T-helper 1 cell treated with Interleukin-12 subunit alpha and Interleukin-12 subunit beta and Interleukin-4 antibody, amounts not matched to agents 30 μg/mL and 1 μg/mL, for 36 hours (primary cell): Measurements from ENCODE around the gene NXNL1.

ENCODE experiments used
- H3K27ac Mint-ChIP-seq: one replicate; pipeline ENCODE4 v1.8.0; 2021; ENCODE audit warnings: mild to moderate bottlenecking, mixed read lengths
- H3K27me3 Mint-ChIP-seq: one replicate; pipeline ENCODE4 v1.8.0; 2021; ENCODE audit warnings: low read depth, mixed read lengths
- H3K36me3 Mint-ChIP-seq: one replicate; pipeline ENCODE4 v1.8.0; 2021; ENCODE audit warnings: low read depth, mixed read lengths
- H3K4me1 Mint-ChIP-seq: one replicate; pipeline ENCODE4 v1.8.0; 2021; ENCODE audit warnings: low read depth, mixed read lengths
- H3K4me3 Mint-ChIP-seq: one replicate; pipeline ENCODE4 v1.8.0; 2021; ENCODE audit warnings: mild to moderate bottlenecking, moderate library complexity, mixed read lengths
- H3K9me3 Mint-ChIP-seq: one replicate; pipeline ENCODE4 v1.8.0; 2021; ENCODE audit warnings: mixed read lengths

Gene NXNL1

DNA sequence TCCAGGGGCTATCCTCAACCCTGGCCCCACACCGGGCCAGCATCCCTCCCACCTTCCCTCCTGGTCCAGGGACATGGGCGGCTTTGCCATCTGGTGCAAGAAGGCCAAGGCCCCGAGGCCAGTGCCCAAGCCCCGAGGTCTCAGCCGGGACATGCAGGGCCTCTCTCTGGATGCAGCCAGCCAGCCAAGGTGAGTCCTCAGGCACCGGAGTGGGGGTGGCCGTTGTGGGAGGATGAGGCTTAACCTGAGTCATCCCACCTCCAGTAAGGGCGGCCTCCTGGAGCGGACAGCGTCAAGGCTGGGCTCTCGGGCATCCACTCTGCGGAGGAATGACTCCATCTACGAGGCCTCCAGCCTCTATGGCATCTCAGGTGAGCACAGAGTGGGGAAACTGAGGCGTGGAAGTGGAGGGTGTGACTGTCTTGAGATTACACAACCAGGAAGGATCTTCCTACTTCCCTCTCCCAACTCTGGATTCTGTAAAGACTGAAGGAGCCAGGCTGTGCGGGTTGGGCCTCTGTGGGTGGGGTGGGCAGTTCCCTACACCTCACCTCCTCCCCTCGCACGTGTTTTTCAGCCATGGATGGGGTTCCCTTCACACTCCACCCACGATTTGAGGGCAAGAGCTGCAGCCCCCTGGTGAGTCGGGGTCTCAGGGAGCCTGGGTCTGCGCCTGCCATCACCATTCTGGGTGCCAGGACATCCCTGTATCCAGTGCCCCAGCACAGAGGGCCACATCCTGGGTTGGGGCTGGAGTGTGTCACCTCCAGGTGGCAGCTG lies 37.1 kb downstream of the NXNL1 start:
- Mint-ChIP-seq H3K36me3 (peaks cover 5% of the 10 kb centered on the region), H3K27ac (no peak overlapping the region), H3K9me3 (no peaks in the 10 kb centered on the region), H3K27me3 (no peaks in the 10 kb centered on the region), H3K4me1 (peaks cover 16% of the 10 kb centered on the region), H3K4me3 (no peak overlapping the region)

DNA sequence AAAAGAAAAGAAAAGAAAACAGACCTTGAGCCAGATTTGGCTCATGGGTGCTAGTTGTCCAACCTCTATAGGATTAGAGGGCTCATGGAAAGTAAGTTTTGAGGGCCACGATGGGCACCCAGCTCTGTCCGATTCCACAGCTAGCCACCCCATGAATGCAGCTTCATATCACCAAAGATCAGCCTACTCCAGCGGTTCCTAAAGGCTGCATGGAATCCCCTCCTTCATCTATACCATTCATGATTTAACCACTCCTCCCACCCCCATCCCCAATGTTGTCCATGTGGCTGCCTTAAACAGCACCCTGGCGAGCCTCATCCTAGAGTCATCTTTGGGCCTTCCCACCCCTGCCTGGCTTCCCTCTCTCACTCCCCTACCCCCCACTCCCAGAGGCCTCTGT lies 38.8 kb downstream of the NXNL1 start:
- Mint-ChIP-seq H3K27ac (no peak overlapping the region), H3K4me3 (no peak overlapping the region), H3K27me3 (no peaks in the 10 kb centered on the region), H3K36me3 (peaks cover 7% of the 10 kb centered on the region), H3K9me3 (no peaks in the 10 kb centered on the region), H3K4me1 (peaks cover 16% of the 10 kb centered on the region)

DNA sequence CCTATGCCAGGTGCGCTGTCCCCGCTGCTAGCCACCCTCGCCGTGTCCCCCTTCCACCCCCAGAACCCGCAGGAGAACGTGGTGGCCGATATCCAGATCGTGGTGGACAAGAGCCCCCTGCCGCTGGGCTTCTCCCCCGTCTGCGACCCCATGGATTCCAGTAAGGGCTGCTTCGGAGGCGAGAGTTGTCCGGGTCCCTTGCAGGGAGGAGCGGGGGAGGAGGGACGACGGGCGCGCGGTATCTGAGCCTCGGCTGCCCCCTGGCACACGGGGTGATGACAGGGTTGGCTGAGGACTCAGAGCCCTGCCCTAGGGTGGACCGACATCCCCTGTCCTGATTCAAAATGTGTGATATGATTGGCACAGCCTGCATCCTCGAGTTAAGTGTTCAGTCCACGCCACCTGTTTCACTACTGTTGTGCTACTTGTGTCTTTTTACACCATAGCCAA lies 40.2 kb downstream of the NXNL1 start:
- peaks cover 16% of the 10 kb centered on the region for H3K4me1 Mint-ChIP-seq
- peak overlapping the region; percentile 90 for H3K4me3 Mint-ChIP-seq
- H3K27me3 Mint-ChIP-seq, result no peaks in the 10 kb centered on the region
- peak overlapping the region; percentile 84 for H3K27ac Mint-ChIP-seq
- no peaks in the 10 kb centered on the region for H3K9me3 Mint-ChIP-seq
- H3K36me3 Mint-ChIP-seq, result peaks cover 13% of the 10 kb centered on the region

DNA sequence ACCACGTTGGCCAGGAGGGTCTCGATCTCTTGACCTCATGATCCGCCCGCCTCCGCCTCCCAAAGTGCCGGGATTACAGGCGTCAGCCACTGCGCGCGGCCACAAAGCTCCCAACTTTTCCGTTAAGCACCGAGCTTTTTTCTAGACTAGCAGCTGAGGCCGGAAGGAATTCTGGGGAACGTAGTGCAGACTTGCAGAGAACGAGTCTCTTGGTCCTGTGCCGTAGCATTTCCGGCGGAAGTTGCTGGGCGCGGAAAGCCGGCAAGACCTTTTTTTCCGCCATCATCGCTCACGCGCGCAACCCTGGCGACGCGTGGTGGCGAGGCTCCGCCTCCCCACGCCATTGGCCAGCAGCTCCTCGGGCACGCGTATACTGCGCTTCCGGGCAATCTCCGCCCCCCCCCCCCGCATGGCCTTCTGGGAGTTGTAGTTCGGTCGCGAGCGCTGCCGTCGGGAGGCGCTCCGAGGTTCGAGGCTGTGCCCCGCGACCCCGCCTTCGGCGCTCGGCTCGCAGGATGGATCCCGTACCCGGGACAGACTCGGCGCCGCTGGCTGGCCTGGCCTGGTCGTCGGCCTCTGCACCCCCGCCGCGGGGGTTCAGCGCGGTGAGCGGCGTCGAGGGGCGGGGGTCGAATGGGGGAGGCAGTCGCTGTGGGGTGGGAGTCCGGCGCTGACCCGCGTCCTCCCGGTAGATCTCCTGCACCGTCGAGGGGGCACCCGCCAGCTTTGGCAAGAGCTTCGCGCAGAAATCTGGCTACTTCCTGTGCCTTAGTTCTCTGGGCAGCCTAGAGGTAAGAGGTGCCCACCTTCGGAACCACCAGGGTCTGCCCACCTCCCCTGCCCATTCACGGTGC lies 40.9 kb downstream of the NXNL1 start, which contains the start of gene MVB12A:
Gene MVB12A, plus strand, starts transcription at position 427 of the 854 bp plus-strand sequence. Its CDS starts 89 bp downstream, at position 516.
- peak within 1 kb of the TSS; percentile 90 for H3K4me3 Mint-ChIP-seq
- H3K4me1 Mint-ChIP-seq, result peaks cover 16% of the 10 kb centered on the region
- H3K9me3 Mint-ChIP-seq, result no peaks in the 10 kb centered on the region
- H3K27ac Mint-ChIP-seq, result peak within 1 kb of the TSS; percentile 92
- no peaks in the 10 kb centered on the region for H3K27me3 Mint-ChIP-seq
- H3K36me3 Mint-ChIP-seq, result peaks cover 19% of the 10 kb centered on the region

DNA sequence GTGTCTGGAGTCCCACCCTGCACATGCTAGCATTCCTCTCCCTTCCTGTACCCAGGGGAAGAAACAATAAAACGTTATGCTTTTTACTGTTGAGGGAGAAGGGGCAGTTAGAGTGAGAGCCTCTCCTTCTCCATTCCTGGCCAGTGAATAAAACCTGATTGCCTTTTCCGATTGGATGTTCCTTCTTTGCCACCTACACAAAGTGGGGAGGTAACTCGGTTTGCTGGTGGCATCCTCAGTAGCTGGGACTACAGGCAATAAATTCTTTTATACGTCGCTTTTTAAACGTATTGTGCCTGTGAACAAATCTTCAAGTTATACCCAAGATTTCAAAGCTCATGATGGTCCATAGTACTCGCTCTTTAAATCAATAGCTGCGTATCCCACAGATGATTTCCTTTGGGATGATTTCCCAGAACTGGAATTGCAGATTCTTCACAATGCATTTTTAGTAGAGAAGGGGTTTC lies 41.5 kb downstream of the NXNL1 start:
- H3K4me3 Mint-ChIP-seq, result peak overlapping the region; percentile 90
- peaks cover 23% of the 10 kb centered on the region for H3K36me3 Mint-ChIP-seq
- H3K9me3 Mint-ChIP-seq, result no peaks in the 10 kb centered on the region
- peaks cover 14% of the 10 kb centered on the region for H3K4me1 Mint-ChIP-seq
- peak overlapping the region; percentile 92 for H3K27ac Mint-ChIP-seq
- no peaks in the 10 kb centered on the region for H3K27me3 Mint-ChIP-seq

DNA sequence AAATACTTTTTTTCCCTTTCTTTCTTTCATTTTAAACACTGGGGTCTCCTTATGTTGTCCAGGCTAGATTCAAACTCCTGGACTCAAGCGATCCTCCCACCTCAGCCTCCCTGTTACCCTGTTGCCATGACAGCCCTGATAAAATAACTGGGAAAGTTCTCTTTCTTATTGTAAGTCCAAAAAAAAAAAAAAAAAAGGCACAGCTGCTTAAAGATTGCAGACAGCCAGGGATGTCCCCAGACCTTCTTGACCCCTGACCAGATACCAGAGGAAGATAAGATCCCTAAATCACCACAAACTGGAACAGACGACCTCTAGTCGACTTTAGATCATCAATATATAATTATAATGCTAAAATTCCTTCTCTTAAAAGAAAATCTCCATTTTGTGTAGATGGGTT lies 42.0 kb downstream of the NXNL1 start:
- Mint-ChIP-seq H3K4me1 (peaks cover 14% of the 10 kb centered on the region), H3K36me3 (peaks cover 23% of the 10 kb centered on the region), H3K9me3 (no peaks in the 10 kb centered on the region), H3K4me3 (peak overlapping the region; percentile 90), H3K27ac (peak overlapping the region; percentile 92), H3K27me3 (no peaks in the 10 kb centered on the region)

DNA sequence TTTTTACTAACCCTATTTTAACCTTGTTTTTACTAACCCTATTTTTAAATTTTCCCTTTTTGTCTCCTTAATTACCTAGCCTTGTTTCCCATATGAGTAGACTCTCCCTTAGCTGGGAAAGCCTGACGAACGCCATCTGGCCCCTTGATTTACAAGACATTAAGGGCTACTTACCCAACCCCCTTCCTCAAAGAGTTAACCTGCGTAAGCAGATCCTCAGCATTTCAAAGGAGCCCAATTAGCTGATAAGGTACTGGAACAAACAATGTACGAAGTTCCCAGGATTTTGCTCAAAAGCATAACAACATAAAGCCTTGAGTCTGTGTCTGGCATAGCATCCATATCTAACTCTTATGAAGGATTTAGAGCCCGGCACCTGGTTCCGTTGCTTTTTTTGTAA lies 45.6 kb downstream of the NXNL1 start:
- Mint-ChIP-seq H3K36me3 (peaks cover 36% of the 10 kb centered on the region), H3K4me3 (no peak overlapping the region), H3K4me1 (peaks cover 17% of the 10 kb centered on the region), H3K9me3 (no peaks in the 10 kb centered on the region), H3K27me3 (no peaks in the 10 kb centered on the region), H3K27ac (no peak overlapping the region)

DNA sequence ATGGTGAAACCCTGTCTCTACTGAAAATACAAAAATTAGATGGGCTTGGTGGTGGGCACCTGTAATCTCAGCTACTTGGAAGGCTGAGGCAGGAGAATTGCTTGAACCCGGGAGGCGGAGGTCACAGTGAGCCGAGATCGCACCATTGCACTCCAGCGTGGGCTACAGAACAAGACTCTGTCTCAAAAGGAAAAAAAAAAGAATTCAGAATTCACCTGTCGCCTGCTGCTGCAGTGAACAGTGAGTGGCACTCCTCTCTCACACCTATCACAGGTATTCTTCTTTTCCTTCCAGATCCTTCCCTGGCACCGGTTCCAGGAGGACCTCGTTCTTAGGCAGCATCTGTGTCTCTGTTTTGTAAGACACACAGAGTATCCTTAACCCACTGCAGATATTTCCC lies 46.6 kb downstream of the NXNL1 start:
- Mint-ChIP-seq H3K36me3 (peaks cover 33% of the 10 kb centered on the region), H3K27me3 (no peaks in the 10 kb centered on the region), H3K27ac (no peak overlapping the region), H3K4me3 (no peak overlapping the region), H3K9me3 (no peaks in the 10 kb centered on the region), H3K4me1 (peaks cover 11% of the 10 kb centered on the region)

DNA sequence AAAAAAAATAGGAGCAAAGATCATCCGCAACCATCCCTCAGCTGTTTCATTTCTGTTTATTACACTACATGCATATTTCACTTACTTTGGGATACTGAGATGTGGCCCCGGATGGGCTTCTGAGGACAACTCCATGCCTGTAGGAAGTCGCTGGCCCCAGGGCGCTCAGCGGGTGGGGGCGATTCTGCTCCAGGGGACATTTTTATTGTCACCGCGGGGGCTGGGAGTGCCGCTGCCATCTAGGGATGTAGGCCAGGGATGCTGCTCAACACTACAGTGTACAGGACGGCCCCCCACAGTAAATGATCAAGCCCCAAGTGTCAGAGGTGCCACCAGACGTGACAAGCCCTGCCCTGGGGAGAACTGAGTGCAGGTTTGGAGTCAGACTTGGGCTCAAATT lies 48.9 kb downstream of the NXNL1 start:
- no peak overlapping the region for H3K27ac Mint-ChIP-seq
- no peaks in the 10 kb centered on the region for H3K27me3 Mint-ChIP-seq
- no peak overlapping the region for H3K4me3 Mint-ChIP-seq

DNA sequence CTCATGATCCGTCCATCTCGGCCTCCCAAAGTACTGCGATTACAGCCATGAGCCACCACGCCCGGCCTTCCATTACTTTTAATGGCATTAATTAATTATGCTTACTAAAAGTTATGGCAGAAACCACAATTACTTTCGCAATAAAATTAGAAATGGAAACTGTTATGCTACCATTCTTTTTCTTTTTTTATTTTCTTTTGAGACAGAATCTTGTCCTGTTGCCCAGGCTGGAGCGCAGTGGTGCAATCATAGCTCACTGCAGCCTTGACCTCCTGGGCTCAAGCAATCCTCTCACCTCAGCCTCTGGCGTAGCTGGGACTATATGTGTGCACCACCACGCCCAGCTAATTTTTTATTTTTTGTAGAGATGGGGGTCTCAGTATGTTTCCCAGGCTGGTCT lies 50.7 kb downstream of the NXNL1 start:
- Mint-ChIP-seq H3K36me3 (peaks cover 22% of the 10 kb centered on the region), H3K27ac (no peak overlapping the region), H3K4me1 (peaks cover 28% of the 10 kb centered on the region), H3K4me3 (peak overlapping the region; percentile 31), H3K27me3 (no peaks in the 10 kb centered on the region), H3K9me3 (no peaks in the 10 kb centered on the region)

More for the DNA sequence above, 48.9 kb downstream of the NXNL1 start:
- H3K9me3 Mint-ChIP-seq, result no peaks in the 10 kb centered on the region
- peaks cover 30% of the 10 kb centered on the region for H3K36me3 Mint-ChIP-seq
- H3K4me1 Mint-ChIP-seq, result peaks cover 16% of the 10 kb centered on the region

DNA sequence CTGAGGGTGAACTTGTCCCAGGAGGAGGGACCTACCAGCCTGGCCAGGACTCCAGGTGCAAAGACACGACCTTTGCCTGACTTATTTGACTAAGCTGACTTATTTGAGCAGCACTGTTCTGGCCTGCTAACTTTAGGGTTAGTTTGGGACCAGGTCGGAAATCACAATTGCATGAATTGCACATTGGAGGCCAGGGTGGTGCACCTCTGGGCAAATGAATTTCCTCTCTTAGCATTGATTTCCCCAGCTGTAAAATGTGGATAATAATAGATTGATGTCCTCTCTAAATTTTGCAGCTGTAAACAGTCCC lies 53.9 kb downstream of the NXNL1 start:
- peaks cover 33% of the 10 kb centered on the region for H3K4me1 Mint-ChIP-seq
- no peaks in the 10 kb centered on the region for H3K27me3 Mint-ChIP-seq
- H3K4me3 Mint-ChIP-seq, result peak overlapping the region; percentile 88
- peak overlapping the region; percentile 74 for H3K27ac Mint-ChIP-seq
- H3K36me3 Mint-ChIP-seq, result peaks cover 20% of the 10 kb centered on the region
- no peaks in the 10 kb centered on the region for H3K9me3 Mint-ChIP-seq

DNA sequence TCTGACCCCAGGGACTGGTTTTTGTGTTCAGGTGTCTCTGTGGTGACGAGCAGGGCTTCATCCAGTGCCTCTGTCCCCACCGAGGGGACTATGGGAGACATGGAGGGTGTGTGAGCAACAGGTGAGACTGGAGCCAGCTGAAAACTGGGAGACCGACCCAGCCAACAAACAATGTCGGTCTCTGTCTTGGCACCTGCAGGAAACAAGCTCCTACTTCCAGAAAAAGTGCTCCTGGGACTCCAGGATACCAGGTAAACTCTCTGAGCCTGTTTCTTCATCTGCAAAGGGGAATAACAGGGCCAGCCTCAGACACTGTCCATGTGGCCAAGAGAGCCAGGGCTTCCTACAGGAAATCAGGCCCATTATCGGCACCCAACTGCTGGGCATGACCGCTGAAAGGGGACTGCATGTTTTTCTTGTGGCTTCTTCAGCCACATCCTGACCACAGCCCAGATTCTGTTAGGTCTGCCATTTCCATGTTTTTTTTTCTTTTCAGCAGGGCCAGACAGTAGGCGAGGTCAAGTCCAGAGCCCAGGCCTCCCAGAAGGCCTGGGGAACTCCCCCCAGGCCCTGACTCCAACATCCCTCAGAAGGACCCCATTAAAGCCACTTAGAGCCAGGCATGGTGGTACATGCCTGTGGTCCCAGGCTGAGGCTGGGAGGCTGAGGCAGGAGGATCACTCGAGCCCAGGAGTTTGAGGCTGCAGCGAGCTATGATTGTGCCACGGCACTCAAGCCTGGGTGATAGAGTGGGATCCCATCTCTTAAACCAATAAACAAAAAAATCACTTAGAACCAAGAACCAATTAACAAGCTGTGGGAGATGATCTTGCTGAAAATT lies 54.5 kb downstream of the NXNL1 start:
- Mint-ChIP-seq H3K9me3 (no peaks in the 10 kb centered on the region), H3K27ac (peak overlapping the region; percentile 74), H3K27me3 (no peaks in the 10 kb centered on the region), H3K4me3 (peak overlapping the region; percentile 88), H3K4me1 (peaks cover 36% of the 10 kb centered on the region), H3K36me3 (peaks cover 20% of the 10 kb centered on the region)
